Tibial artery (tissue), 4 donors: ENCODE measurements around the gene ABCB8.

ENCODE experiments used
- DNase-seq, 2 donors: peaks; one replicate each; pipeline ENCODE4 v3.0.0-alpha.2; 2019
- H3K27ac ChIP-seq, 2 donors: fragments of 200-600 bp; sonication (generic) in 1 of 2; 1 replicate in 1 of 2; 2 replicates in 1 of 2; pipeline ENCODE4 v1.5.1; 2018 to 2019; ENCODE audit warnings: mild to moderate bottlenecking in 1 of 2
- H3K27me3 ChIP-seq, 2 donors: fragments of 200-600 bp; sonication (generic) in 1 of 2; one replicate each; pipeline versions ENCODE4 v1.5.1 to v1.6.0; 2016 to 2019
- H3K36me3 ChIP-seq, 3 donors: fragments of 200-600 bp; sonication (generic) in 2 of 3; one replicate each; pipeline ENCODE4 v1.5.1; 2016 to 2019; ENCODE audit warnings: mild to moderate bottlenecking in 2 of 3
- H3K4me1 ChIP-seq, 4 donors: fragments of 200-600 bp; sonication (generic) in 2 of 4; 1 replicate in 3 of 4; 2 replicates in 1 of 4; pipeline ENCODE4 v1.5.1; 2016 to 2019
- H3K4me3 ChIP-seq, 2 donors: fragments of 200-600 bp; sonication (generic) in 1 of 2; 1 replicate in 1 of 2; 2 replicates in 1 of 2; pipeline ENCODE4 v1.5.1; 2018 to 2019; ENCODE audit warnings: mild to moderate bottlenecking in 2 of 2
- H3K9me3 ChIP-seq, 3 donors: fragments of 200-600 bp; sonication (generic) in 1 of 3; one replicate each; pipeline ENCODE4 v1.5.1; 2016 to 2019
- CTCF ChIP-seq, 2 experiments: fragments of 200-600 bp in 1 of 2; fragments of 450-650 bp in 1 of 2; IDR thresholded peaks; one replicate each; pipeline ENCODE4 v1.5.1; 2017 to 2019; ENCODE audit warnings: antibody characterized with exemption in 2 of 2, mild to moderate bottlenecking in 1 of 2, moderate library complexity in 1 of 2
- intact Hi-C: fragments of 100-400 bp; cut with DNase I; formaldehyde crosslinking; loops from one replicate; pipeline ENCODE4 v1.15.0; 2023; ENCODE audit warnings: low total_unique reads

Gene ABCB8

DNA sequence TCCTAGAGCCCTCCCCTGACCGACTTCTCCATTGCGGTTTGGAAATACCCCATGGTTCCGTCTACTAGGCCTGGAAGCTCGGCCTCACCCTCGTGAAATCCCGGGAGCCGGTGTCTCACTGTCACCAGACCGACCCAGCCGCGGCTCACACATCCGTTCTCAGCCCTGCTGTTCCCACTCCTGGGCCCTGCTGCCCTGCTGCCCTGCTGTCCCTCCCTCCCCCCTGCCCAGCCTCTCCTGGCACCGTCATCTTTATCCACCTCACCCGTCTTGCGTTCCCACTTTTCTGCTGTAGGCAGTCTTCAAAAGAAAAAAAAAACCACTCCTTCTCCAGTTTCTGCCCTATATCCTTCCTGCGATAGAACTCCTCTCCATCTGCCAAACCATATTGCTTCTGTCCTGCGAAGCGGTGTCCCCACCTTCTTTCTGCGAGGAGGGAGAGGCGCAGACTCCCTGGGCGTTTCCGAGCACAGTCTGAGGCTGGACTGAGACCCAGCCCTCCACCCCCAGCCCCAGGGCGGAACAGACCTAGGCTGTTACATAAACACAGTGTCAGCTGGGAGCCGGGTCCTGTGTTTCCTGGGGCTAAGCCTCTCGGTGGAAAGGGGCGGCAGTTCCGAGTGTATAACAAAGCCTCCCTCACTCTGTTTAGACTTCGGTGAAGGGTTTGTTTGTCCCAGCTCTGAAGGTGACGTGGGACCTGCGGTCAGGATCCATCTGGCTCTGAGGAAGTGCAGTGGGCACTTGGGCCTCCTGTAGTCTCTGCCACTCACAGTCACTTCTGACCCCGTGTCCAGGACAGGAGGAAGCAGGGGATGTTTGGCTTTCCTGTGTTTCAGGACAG lies 60.8 kb downstream of the ABCB8 start:
- intact Hi-C loops, result no loop called here
- DNase-seq, result peak; percentile 87 to 88
- Histone ChIP-seq H3K4me3 (peak overlapping the region; percentile 76 to 94), H3K27ac (peak overlapping the region; percentile 82 to 86), H3K27me3 (no peaks in the 10 kb centered on the region), H3K9me3 (no peaks in the 10 kb centered on the region), H3K36me3 (no peaks in the 10 kb centered on the region), H3K4me1 (peaks cover 0 to 49% (median 27%) of the 10 kb centered on the region in 4 donors)
- no peak for TF ChIP-seq CTCF (IDR thresholded peaks at IDR 0.05)

DNA sequence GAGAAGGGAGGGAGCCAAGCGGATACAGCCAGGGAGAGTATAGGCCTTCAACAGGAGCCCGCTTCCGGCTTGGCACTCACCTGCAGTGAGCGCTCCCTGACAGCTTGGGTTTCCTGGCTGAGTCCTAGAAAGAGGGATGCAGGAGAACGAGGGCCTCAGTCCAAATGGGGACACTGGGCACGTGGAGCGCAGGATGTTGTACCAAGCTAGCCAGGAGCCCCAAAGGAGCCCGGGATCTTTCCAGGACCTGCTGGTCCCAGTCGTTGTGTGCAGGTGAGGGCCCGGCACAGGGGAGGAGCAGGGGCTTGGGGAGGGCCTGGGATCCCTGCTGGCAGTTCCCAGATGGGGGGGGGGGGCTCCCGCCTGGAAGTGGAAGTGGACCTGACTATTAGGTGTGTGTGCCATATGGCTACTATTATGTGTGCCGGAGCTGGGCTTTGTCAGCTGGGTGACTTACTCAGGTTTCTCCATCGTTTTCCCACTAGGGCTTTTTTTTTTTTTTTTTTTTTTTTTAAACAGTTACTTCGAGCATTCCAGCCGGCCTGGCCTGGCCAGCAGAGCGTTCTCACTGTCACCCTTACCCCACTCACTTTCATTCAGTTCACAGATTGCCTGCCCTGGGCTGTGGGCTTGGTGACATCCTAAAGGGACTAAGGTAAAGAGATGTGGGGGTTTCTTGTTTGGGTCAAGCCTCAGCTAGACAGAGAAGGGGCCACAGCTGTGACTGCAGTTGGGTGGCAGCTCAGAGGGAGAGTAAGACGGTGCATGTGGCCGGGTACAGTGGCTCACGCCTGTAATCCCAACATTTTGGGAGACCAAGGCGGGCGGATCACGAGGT lies 61.9 kb downstream of the ABCB8 start:
- Histone ChIP-seq H3K27ac (peak overlapping the region; percentile 39 to 82), H3K36me3 (no peaks in the 10 kb centered on the region), H3K4me3 (no peak overlapping the region), H3K9me3 (no peaks in the 10 kb centered on the region), H3K4me1 (peaks cover 0 to 53% (median 26%) of the 10 kb centered on the region in 4 donors), H3K27me3 (no peaks in the 10 kb centered on the region)
- DNase-seq, result no peak
- intact Hi-C loops, result no loop called here
- no peak for TF ChIP-seq CTCF (IDR thresholded peaks at IDR 0.05)

DNA sequence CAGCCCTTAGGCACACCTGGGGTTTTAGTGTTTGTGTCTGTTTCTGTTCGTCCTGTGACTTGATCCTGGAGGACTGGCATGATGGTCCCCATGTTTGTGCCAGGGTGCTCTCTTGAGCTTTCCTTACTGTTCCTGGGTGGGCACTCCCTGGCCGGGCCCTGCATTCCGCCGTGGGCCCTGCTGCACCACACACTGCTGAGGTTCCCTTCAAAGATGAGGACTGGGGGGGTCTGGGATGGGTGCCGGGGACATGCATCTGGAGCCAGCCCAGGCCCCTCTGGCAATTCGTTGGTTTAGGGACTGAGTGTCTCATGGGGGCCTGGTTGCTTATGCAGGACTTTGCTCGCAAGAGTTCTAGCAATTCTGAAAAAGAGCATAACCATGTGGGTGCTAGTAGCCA lies 62.8 kb downstream of the ABCB8 start:
- no peak for TF ChIP-seq CTCF (IDR thresholded peaks at IDR 0.05)
- H3K36me3 ChIP-seq, result no peaks in the 10 kb centered on the region
- intact Hi-C loops, result no loop called here

GRCh38 chr7:151091431-151091830 lies 63.2 kb downstream of the ABCB8 start:
- Histone ChIP-seq H3K4me1 (peaks cover 0 to 44% (median 19%) of the 10 kb centered on the region in 4 donors), H3K4me3 (no peak overlapping the region), H3K36me3 (no peaks in the 10 kb centered on the region), H3K27ac (no peak overlapping the region), H3K9me3 (no peaks in the 10 kb centered on the region), H3K27me3 (no peaks in the 10 kb centered on the region)
- no peak for DNase-seq
- intact Hi-C loops, result no loop called here
- no peak for TF ChIP-seq CTCF (IDR thresholded peaks at IDR 0.05)

More for the DNA sequence above, 62.8 kb downstream of the ABCB8 start:
- Histone ChIP-seq H3K9me3 (no peaks in the 10 kb centered on the region), H3K4me1 (peaks cover 0 to 44% (median 19%) of the 10 kb centered on the region in 4 donors), H3K27me3 (no peaks in the 10 kb centered on the region), H3K4me3 (no peak overlapping the region), H3K27ac (no peak overlapping the region)
- DNase-seq, result no peak

DNA sequence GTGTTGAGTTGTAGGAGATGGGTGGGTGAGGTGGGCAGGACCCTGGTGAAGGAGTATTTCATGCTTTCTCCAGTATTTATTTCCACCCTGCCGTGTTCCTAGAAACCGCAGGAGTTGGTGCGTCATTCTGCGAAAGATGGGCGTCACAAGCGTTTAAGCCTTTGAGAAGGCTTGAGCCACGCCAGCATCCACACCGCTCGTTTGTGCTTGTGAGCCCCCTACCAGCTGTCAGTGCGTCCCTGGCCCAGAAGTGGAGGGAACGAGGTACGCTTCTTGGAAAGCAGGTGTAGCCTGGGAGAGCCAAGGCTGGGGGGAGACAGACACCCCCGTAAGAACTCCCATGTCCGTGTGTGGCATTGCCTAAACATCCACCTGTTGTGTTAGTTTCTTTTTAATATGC lies 63.7 kb downstream of the ABCB8 start:
- no peaks in the 10 kb centered on the region for H3K9me3 ChIP-seq
- no peak overlapping the region for H3K27ac ChIP-seq
- intact Hi-C loops, result no loop called here
- no peaks in the 10 kb centered on the region for H3K36me3 ChIP-seq
- TF ChIP-seq CTCF (IDR thresholded peaks at IDR 0.05), result no peak
- no peak overlapping the region for H3K4me3 ChIP-seq
- H3K4me1 ChIP-seq, result peaks cover 0 to 44% (median 19%) of the 10 kb centered on the region in 4 donors
- no peak for DNase-seq
- H3K27me3 ChIP-seq, result no peaks in the 10 kb centered on the region
